Measurements from ENCODE around the gene MRGPRD.

The MRGPRD gene

GRCh38 chr11:68968306-68969250 lies 12.2 kb downstream of the MRGPRD start:
- no peak for DNase-seq (ENCODE audit: low spot score)

GRCh38 chr11:68966894-68967780 lies 13.6 kb downstream of the MRGPRD start:
- no peak for DNase-seq (ENCODE audit: low spot score)

- DNase-seq (ENCODE audit: low spot score) = no peak
Observed at GRCh38 chr11:68965901-68966853, 14.6 kb downstream of the MRGPRD start.

DNA sequence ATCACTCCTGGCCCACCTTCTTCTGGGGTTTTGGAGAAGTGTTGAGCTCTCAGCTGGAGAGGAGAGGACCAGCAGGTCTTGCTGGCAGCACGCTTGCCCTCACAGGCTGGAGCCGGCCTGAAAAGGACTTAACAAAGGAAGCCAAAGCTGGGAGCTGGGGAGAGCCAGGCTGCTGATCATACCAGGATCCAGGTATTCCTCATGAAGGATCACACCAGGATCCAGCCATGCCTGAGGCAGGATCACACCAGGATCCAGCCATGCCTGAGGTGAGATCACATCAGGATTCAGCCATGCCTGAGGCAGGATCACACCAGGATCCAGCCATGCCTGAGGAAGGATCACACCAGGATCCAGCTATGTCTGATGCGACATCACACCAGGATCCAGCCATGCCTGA lies 17.0 kb downstream of the MRGPRD start:
- DNase-seq (ENCODE audit: low spot score) = no peak

DNA sequence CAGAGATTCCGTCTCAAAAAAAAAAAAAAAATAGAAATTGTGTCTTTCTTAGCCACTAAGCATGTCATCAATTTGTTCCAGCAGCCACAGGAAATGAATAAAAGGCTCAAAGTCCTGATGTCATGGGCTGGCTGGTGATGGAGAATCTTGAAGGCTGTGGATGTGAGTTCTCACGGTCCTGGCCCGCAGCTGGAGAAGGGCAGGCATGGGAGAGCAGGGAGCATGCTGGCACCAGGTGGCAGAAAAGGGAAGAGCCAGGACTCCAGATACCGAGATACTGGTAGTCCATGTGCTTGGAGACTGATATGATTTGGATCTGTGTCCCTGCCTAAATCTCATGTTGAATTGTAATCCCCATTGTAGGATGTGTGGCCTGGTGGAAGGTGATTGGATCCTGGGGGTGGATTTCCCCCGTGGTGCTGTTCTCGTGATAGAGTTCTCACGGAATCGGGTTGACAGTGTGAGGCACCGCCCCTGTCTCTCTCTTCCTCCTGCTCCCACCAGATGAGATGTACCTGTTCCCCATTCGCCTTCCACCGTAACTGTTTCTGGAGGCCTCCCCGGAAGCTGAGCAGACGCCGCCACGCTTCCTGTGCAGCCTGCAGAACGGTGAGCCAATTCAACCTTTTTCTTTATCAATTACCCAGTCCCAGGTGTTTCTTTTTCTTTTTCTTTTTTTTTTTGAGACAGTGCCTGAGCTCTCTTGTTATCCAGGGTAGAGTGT lies 18.1 kb downstream of the MRGPRD start:
- DNase-seq (ENCODE audit: low spot score) = no peak

DNA sequence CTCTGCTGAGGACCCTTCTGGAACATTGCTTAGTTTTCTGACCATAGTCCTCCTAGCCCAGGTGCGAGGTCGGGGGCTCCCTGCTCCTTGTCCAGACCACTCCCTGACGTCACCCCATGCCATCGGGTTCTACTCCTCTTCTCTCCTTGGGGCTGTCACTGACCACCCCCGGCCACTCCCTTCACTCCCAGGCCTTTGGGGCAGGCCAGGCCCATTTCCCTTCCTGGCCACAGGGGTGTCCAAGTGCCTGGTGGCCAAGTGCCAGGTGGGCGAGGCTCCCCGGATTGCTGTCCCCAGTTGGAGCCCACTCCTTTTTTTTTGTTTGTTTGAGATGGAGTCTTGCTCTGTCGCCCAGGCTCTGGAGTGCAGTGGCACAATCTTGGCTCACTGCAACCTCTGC lies 19.5 kb downstream of the MRGPRD start:
- no peak for DNase-seq (ENCODE audit: low spot score)

GRCh38 chr11:68960294-68961071 lies 20.3 kb downstream of the MRGPRD start:
- DNase-seq (ENCODE audit: low spot score) = no peak

DNA sequence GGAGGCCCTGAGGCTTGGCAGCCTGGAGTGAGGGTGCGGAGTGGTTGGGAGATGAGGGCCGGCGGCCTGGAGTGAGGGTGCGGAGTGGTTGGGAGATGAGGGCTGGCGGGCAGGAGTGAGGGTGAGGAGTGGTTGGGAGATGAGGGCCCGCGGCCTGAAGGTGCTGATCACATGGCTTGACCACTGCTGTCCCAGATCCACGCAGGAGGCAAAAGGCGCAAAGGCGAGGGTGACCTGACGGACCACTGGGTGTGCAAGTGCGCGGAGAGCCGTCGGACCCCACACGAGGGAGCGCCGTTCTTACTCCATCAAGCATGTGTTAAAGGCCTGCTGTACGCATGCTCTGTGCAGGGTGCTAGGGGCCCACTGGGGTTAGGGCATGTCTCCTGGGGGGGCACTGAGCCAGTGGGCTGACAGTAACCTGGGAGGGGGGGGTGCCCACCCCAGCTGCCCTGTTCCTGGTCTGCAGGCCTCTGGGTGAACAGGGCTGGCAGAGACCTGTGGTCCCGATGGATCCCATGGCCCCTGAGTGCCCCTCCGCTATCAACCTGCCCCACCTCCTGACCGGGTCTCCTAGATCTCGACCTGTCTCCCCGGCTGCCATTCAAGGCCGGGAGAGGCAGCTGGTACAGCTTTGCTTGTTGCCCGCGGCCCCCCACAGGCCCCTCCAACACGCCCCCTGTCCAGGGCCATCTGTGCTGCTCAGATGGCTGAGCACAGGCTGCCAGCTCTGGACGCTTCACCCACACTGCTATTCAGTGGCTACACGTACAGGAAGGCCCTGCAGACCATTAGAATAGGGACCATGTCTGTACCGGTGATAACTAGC lies 21.1 kb downstream of the MRGPRD start:
- no peak for DNase-seq (ENCODE audit: low spot score)

GRCh38 chr11:68958211-68958610 lies 22.6 kb downstream of the MRGPRD start:
- no peak for DNase-seq (ENCODE audit: low spot score)

DNA sequence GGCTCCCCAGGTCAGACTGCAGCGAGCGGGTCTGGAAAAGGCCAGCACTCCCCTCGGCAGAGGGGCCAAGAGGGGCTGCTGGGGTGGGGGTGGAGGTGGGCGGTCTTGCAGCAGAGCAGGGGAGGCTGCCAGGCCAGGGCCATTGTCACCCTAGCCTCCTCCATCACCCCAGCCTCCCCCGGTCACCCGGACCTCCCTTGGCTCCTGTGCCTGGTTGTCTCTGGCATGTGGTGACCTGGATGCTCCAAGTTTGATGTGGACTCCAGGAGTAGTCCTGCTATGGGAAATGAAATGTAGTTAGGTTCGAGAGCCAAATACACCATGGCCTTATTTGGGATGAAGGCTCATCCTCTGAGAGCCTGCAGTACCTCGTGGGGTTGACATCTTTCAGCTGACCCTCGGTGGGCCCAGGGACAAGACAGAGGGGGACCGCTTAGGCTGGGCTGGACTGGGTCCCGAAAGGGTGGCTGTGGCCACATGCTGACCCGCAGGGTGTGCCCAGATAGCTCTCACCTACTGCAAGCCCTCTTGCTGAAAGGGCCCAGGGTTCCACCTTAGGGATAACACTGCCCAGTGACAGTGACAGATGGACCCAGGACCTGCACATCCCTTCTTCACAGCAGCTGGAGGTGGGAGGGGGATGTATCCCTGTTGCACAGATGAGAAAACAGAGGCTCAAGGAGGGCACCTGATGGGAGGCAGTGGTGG lies 24.1 kb downstream of the MRGPRD start:
- no peak for DNase-seq (ENCODE audit: low spot score)

DNA sequence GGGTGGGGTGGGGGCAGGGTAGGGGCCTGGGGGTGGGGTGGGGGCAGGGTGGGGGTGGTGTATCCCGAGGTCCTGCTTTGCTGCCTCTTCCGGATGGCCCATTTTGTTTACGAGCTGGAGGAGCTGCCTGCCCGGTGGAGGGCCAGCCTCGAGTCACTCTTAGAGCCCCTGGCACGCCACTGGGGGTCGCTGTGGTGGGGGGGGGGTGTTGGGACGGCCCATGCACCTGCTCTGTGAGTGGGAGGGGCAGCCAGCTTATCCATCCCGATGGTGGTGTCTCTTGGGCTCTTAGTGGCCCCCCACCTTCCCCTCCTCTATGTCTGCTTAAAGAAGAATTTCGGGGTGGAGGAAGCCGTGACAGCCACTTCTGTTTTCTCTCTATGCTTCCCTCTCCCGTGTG lies 24.6 kb downstream of the MRGPRD start:
- DNase-seq (ENCODE audit: low spot score) = no peak

GRCh38 chr11:68955607-68955958 lies 25.2 kb downstream of the MRGPRD start:
- no peak for DNase-seq (ENCODE audit: low spot score)

GRCh38 chr11:68954836-68955606 lies 25.8 kb downstream of the MRGPRD start:
- no peak for DNase-seq (ENCODE audit: low spot score)

- DNase-seq (ENCODE audit: low spot score) = no peak
Observed at GRCh38 chr11:68950762-68951161, 30.0 kb downstream of the MRGPRD start.

GRCh38 chr11:68950270-68950669 lies 30.5 kb downstream of the MRGPRD start:
- no peak for DNase-seq (ENCODE audit: low spot score)

DNA sequence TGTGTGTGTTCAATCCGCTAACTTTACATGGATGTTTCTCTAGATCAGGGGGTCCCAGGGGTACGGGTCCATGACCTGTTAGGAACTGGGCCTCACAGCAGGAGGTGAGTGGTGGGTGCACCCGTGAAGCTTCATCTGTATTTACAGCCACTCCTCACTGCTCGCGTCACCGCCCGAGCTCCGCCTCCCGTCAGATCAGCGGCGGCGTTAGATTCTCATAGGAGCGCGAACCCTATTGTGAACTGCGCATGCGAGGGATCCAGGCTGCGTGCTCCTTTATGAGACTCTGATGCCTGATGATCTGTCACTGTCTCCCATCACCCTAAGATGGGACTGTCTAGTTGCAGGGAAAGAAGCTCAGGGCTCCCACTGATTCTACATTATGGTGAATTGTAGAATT lies 31.9 kb downstream of the MRGPRD start:
- no peak for DNase-seq (ENCODE audit: low spot score)

- no peak for DNase-seq (ENCODE audit: low spot score)
Observed at GRCh38 chr11:68948496-68948895, 32.3 kb downstream of the MRGPRD start.

DNA sequence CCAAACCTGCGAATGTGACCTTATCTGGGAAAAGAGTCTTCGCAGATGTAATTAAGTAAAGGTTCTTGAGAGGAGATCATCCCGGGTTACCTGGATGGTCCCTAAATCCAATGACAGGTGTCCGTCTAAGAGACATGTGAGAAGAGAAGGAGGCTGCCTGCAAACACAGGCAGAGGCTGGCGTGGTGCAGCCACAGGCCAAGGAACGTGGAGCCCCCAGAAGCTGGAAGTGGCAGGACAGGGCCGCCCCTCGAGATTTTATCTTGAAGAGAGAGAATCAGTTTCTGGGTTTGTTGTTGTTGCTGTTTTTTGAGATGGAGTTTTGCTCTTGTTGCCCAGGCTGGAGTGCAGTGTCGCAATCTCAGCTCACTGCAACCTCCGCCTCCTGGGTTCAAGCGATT lies 33.6 kb downstream of the MRGPRD start:
- DNase-seq (ENCODE audit: low spot score) = no peak

Measured in Ammon's horn (tissue), 1 donor.